DOHH2 (cell line): ENCODE measurements around the gene PEX14.

Experiments used
- H3F3A ChIP-seq: fragments of 200-600 bp; sonication (generic), shearing (Covaris generic); 2 replicates; pipeline ENCODE4 v1.6.0; 2016; ENCODE audit warnings: antibody characterized with exemption, mild to moderate bottlenecking; ENCODE audit not compliant: control insufficient read depth, insufficient read depth
- H3K27ac ChIP-seq: fragments of 200-600 bp; sonication (generic); 2 replicates; pipeline ENCODE4 v1.5.1; 2014; ENCODE audit warnings: low read depth, mild to moderate bottlenecking, low read length, moderate library complexity
- H3K27me3 ChIP-seq: fragments of 200-600 bp; sonication (generic); 2 replicates; pipeline ENCODE4 v1.6.1; 2014; ENCODE audit warnings: mild to moderate bottlenecking, low read length, mixed read lengths; ENCODE audit not compliant: control insufficient read depth
- H3K36me3 ChIP-seq: fragments of 200-600 bp; sonication (generic); 2 replicates; pipeline ENCODE4 v1.6.1; 2014; ENCODE audit warnings: mild to moderate bottlenecking, low read length, moderate library complexity, mixed read lengths; ENCODE audit not compliant: control insufficient read depth
- H3K4me1 ChIP-seq: fragments of 200-600 bp; sonication (generic); 2 replicates; pipeline ENCODE4 v1.6.1; 2014; ENCODE audit warnings: mild to moderate bottlenecking, low read length, mixed read lengths; ENCODE audit not compliant: control insufficient read depth
- H3K4me2 ChIP-seq: fragments of 200-600 bp; sonication (generic); 2 replicates; pipeline ENCODE4 v1.6.0; 2014; ENCODE audit warnings: mild to moderate bottlenecking, low read length, moderate library complexity
- H3K4me3 ChIP-seq: fragments of 200-600 bp; sonication (generic); 2 replicates; pipeline ENCODE4 v1.5.1; 2014; ENCODE audit warnings: mild to moderate bottlenecking, low read length, mixed read lengths
- H3K79me2 ChIP-seq: fragments of 200-600 bp; sonication (generic); 2 replicates; pipeline ENCODE4 v1.6.1; 2014; ENCODE audit warnings: mild to moderate bottlenecking, low read length, mixed read lengths; ENCODE audit not compliant: control insufficient read depth
- H3K9me2 ChIP-seq: fragments of 200-600 bp; sonication (generic); replicated peaks from 2 replicates; pipeline ENCODE4 v1.6.1; 2014; ENCODE audit warnings: mild to moderate bottlenecking, low read length, mixed read lengths; ENCODE audit not compliant: control insufficient read depth
- H3K9me3 ChIP-seq: fragments of 200-600 bp; sonication (generic); 2 replicates; pipeline ENCODE4 v1.6.1; 2014; ENCODE audit warnings: antibody characterized with exemption, low read length, mixed read lengths; ENCODE audit not compliant: control insufficient read depth, insufficient read depth
- H4K20me1 ChIP-seq: fragments of 200-600 bp; sonication (generic); 2 replicates; pipeline ENCODE4 v1.6.0; 2014; ENCODE audit warnings: low read depth, mild to moderate bottlenecking, antibody characterized with exemption, low read length, moderate library complexity; ENCODE audit not compliant: control insufficient read depth, insufficient read depth
- CTCF ChIP-seq: fragments of 200-600 bp; sonication (generic); IDR thresholded peaks from one replicate; pipeline ENCODE4 v1.5.1; 2014; ENCODE audit warnings: antibody characterized with exemption, mild to moderate bottlenecking, low read depth, low read length; ENCODE audit not compliant: poor library complexity, severe bottlenecking
- EZH2phosphoT487 ChIP-seq: fragments of 200-600 bp; sonication (generic); IDR thresholded peaks from 2 replicates; pipeline ENCODE4 v1.6.1; 2017; ENCODE audit warnings: borderline replicate concordance, mild to moderate bottlenecking, antibody characterized with exemption, low read length, moderate library complexity, mixed read lengths

Gene PEX14

GRCh38 chr1:10561497-10561896 is 86.7 kb downstream of the PEX14 start:
- Histone ChIP-seq H3K9me2 (no peaks in the 10 kb centered on the region), H4K20me1 (no peaks in the 10 kb centered on the region), H3F3A (0 out of 2 replicates have a peak, but pooled peaks cover 3% of the 10 kb centered on the region), H3K4me2 (no peak overlapping the region), H3K9me3 (no peaks in the 10 kb centered on the region), H3K27me3 (no peaks in the 10 kb centered on the region), H3K4me1 (peaks cover 6% of the 10 kb centered on the region), H3K79me2 (no peaks in the 10 kb centered on the region), H3K36me3 (no peaks in the 10 kb centered on the region), H3K27ac (no peak overlapping the region), H3K4me3 (no peak overlapping the region)
- TF ChIP-seq CTCF (no peak), EZH2phosphoT487 (no peak)

- H3K27me3 ChIP-seq = no peaks in the 10 kb centered on the region
- no peaks in the 10 kb centered on the region for H3K36me3 ChIP-seq
- no peak for TF ChIP-seq EZH2phosphoT487
- TF ChIP-seq CTCF = peak; percentile 17
- H4K20me1 ChIP-seq = no peaks in the 10 kb centered on the region
- no peaks in the 10 kb centered on the region for H3K9me2 ChIP-seq
- no peak overlapping the region for H3K4me3 ChIP-seq
- no peaks in the 10 kb centered on the region for H3K9me3 ChIP-seq
- 0 out of 2 replicates have a peak, but pooled peaks cover 3% of the 10 kb centered on the region for H3F3A ChIP-seq
- H3K27ac ChIP-seq = no peak overlapping the region
- peaks cover 6% of the 10 kb centered on the region for H3K4me1 ChIP-seq
- H3K79me2 ChIP-seq = no peaks in the 10 kb centered on the region
- no peak overlapping the region for H3K4me2 ChIP-seq
Measured at GRCh38 chr1:10561955-10562354, 87.2 kb downstream of the PEX14 start.

- TF ChIP-seq EZH2phosphoT487 = no peak
- no peak for TF ChIP-seq CTCF
- no peaks in the 10 kb centered on the region for H4K20me1 ChIP-seq
- H3K9me3 ChIP-seq = no peaks in the 10 kb centered on the region
- H3K4me1 ChIP-seq = peaks cover 8% of the 10 kb centered on the region
- H3K9me2 ChIP-seq = no peaks in the 10 kb centered on the region
- no peaks in the 10 kb centered on the region for H3K27me3 ChIP-seq
- H3K36me3 ChIP-seq = no peaks in the 10 kb centered on the region
- no peak overlapping the region for H3K4me2 ChIP-seq
- 0 out of 2 replicates have a peak, but pooled peaks cover 3% of the 10 kb centered on the region for H3F3A ChIP-seq
- no peaks in the 10 kb centered on the region for H3K79me2 ChIP-seq
- H3K27ac ChIP-seq = no peak overlapping the region
- H3K4me3 ChIP-seq = no peak overlapping the region
Measured at GRCh38 chr1:10564063-10564462, 89.3 kb downstream of the PEX14 start.
